Epidermal melanocyte (primary cell): ENCODE measurements around the gene CPLX3.
A peak's percentile ranks its signal among the peaks of the same experiment; 100 is the strongest.

Source experiments
- DNase-seq: peaks from one replicate; pipeline ENCODE4 v3.0.0; 2011; ENCODE audit warnings: low spot score; ENCODE audit not compliant: insufficient read length

Gene CPLX3

DNA sequence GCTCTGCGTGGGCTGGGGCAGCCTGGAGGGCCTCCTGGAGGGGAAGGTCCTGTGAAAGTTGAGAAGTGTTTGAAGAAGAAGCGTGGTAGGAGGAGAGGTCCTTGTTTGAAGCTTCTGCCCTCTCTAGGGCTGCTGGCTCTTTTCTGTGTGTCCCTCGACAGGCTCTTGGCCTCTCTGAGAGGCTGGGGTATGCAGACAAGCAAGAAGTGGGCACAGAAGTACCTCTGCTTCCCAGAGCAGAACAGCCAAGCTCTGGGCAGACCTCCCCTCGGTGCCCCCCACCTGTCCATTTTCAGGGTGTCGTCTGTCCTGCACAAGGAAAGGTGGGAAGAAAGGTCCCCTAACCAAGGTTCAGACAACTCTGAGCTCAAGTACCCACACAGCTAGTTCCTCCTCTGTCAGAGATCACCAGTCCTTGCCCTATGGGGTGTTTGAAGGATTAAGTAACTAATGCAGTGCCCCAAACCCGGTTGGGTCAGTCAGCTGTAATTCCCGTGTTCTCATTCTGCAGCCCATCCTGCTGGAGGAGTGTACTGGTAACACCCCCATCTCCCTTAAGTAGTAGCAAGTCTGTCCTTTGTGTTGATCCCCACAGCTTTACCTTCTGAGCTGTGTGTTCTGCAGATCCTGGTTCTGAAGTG, 38.3 kb upstream of the CPLX3 start:
- no peak for DNase-seq

DNA sequence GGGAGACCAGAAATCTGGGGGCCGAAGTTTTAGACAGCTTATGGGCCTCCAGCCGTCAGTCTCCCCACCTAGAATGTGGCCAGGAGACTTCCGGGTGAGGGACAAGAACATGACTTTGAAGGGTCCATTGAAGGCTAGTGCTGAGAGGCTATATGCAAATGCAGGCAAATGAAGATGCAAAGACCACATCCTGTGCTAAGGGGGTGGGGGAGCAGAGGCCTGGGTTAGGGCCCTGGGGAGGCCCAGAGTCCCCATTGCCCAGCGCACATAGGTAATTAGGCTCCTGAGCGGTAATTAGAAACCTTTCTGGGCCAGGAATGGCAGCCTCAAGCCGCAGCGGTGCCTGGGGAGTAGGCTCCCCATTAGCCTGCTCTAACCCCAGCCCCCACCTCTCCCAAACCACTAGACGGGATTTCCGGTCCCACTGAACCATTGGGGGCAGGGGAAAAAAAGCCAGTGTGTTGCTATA, 37.7 kb upstream of the CPLX3 start:
- no peak for DNase-seq

DNA sequence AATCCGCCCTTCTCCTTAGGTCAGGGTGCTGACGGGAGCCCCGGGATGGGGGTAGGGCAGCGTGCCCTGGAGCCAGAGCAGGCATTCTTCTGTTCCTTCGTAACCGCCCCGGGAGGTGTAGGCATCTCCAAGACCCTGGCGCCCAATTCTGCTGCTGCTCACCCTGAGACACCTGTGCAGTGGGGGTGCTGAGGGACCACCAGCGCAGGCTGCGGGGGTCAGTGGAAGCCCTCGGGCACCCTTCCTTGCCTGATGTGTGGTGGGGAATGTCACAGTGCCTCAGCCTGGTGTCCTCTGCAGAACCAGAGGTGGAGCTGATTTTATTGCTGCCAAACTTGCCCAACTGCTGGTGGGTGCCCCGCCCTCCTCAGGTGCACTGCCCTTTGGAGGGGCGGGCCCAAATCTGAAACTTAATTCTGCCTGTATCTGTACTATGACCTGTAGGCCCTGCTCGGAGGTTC, 37.2 kb upstream of the CPLX3 start:
- no peak for DNase-seq

DNA sequence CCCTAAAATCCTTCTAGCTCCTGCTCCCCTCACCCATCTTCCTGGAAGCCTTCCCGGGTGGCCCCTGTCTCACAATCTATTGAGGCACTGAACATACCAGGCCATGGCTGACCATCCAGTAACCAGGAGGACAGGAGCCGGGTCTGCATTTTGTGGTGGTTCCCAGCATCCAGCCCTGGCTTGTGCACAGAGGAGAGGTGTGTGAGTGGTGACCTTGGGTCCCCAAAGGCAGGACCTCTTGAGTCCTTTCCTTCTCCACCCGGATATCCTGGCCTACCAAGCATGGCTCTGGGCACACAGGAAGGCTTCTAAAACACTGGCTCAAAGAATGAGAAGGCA, 36.7 kb upstream of the CPLX3 start:
- DNase-seq, result no peak

DNA sequence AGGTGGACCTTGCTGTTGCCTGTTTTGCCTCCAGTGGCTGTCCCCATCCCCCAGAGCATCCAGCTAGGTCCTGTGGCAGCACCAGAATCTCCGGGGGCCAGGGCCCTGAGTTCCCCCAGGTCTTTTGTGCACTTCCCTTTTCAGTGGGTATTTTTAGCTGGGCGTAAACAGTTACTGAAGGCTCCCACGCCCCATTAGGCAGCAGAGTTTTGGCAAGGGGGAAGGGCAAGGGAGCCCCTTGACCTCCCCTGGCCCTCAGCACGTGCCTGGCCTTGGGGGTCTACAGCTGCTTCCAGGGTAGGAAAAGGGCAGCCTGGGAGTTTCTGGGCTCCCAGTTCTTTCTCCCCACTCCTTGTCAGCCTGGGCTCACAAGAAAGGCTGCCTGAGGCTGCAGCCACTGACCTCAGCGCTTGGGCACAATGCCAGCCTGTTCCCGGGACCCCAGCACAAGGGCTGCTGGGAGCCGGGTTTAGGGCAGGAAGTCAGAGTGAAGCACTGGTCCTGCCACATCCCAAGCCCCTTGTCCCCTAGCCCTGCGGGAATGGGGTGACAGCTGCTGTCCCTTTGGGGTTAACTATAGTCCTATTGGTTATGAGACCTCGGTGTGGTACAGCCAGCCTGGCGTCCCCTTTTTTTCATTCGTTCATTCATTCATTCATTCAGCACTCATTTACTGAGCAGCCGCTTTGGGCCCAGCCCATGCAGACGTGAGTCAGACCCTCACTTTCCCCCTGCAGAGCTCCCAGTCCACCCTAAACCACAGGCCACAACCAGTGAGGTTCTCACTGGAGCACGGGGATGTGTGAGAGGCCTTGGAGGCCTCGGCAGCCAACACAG, 36.1 kb upstream of the CPLX3 start:
- peak; percentile 79 for DNase-seq

DNA sequence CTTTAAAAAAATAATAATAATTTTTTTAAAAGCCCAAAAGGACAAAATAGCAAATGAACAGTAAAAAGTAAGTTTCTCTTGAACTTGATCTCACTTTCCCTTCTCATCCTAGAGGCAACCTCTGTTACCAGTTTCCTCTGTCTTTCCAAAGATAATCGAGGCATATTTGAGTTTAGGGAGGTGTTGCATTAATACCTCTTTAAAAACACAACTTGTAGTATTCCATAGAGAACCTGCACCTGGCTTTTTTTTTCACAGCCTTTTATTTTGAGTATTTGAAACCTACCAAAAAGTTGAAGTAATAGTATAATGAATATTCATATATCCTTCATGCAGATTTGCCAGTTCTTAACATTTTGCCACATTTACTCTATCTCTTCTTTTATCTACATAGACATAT, 35.4 kb upstream of the CPLX3 start:
- DNase-seq, result no peak

DNA sequence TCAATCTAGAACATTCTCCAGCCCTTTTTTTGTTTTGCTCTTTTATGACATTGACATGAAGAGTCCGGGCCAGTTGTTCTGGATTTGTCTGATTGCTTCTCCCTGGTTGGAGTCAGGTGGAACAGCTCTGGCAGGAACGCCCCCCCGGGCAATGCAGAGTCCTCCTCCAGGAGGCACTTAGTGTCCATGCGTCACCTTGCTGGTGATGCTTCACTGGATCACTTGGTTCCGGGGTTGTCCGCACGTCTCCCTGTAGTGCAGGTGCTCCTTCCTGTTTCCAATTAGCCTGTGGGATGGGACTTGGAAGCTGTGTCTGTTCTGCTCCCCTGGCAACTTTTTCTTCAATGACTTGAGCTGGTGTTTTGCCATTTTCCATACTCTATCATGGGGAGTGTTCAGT, 34.8 kb upstream of the CPLX3 start:
- no peak for DNase-seq

DNA sequence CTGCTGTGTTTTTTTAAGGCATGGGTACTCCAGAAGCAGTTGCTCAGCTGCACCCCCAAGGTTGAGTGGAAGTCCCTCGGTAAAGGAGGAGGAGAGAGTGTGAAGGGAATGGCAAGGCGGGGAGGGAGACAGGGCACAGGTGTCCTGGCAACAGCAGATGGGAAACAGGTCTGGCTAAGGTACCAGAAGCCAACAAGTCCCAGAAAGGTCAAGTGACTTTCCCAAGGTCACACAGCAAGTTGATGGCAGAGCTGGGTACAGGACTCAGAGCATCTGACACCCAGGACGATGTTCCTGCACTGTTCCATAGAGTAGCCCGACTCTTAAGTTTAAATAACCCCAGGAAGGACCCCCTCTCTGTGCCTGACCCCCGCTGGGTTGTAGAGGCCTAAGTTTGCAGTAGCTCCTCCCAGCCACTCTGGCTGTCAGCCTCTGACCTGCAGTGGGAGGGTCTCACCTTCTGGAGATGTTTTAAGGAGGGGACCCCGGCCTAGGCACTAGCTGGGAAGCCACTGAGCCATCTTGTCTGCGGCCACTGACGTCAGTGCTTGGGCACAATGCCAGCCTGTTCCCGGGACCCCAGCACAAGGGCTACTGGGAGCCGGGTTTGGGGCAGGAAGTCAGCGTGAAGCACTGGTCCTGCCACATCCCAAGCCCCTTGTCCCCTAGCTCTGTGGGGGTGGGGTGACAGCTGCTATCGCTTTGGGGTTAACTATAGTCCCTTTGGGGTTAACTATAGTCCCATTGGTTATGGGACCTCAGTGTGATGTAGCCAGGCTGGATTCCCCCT, 34.0 kb upstream of the CPLX3 start:
- DNase-seq, result no peak

DNA sequence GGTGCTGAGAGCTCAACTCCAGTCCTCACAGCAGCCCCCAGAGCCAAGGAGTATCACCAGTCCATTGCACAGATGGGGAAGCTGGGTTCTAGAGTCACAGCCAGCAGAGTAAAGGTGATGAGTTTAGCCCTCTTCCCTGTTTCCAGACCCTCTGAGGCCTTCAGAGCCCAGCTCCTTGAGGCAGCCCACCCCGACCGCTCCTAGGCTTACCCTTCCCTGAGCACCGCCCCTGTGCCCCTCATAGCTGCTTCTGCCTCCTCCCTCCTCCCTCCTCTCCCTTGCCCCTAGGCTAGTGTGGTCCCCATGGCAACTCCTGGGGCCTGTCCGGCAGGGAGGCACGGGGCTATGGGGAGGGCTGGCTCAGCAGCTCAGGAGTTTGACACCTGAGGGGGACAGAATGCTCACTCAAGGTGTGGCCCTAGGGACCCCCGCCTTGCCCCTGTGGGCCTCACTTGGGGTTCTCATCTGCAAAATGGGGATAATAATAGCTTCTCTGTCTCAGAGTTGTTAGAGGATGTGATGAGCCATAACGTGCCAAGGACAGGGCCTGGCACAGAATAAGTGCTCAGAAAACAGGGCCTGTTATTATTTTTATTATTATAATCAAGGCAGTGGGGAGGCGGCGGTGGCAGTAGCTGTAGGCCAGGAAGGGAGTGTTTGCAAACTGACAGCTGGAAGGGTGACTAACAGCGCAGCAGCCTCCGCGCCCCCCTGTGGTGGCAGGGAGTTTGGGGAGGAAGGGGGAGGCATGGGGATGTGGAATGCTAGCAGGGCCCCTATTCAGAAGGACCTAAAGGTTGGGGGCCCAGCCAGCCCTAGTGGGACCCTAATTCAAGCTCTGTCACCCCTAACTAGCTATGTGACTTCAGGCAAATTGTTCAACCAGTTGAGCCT, 33.0 kb upstream of the CPLX3 start:
- no peak for DNase-seq

DNA sequence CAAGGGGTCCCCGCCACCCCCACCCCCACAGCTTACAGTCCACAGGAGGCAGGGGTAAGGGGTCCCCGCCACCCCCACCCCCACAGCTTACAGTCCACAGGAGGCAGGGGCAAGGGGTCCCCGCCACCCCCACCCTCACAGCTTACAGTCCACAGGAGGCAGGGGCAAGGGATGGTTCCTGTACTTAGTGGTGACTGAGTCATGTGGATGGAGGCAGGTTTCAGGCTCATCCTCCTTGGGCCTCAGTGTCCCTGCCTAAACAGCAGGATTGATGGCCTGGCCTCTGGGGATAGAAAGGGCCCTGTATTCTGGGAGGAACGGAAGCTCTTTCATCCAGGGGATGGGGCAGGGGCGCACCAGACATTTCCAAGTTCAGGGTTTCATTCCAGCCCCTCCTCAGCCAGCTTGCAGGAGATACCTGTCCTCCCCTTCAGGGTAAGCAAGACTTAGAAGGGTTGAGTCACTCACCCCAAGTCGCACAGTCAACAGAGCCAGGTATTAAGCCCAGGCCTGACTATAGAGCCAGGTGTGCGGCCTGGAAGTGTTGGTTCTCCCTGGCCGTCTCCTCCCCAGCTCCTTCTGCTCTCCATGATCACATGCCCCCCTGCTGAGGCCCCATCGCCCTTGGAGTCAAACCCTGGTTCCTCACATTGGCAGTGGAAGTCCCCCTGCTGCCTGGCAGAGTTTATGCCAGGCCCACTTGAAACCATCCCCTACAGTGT, 32.0 kb upstream of the CPLX3 start:
- DNase-seq, result no peak

DNA sequence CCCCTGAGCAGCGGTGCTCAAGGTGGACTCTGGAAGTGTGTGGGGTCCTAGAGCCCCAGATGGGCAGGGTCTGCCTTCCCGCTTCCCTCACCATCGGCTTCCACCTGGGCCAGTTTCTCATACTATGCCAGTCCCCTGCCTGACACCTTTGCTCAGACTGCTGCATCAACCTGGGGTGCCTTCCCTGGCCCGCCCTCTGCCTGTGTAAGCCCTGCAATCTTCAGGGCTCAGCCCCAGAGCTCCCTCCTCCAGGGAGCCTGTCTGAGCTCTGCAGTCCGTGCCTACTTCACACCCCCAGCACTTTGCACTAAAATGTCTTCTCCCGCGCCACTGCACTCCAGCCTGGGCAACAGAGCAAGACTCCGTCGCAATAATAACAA, 31.5 kb upstream of the CPLX3 start:
- no peak for DNase-seq

DNA sequence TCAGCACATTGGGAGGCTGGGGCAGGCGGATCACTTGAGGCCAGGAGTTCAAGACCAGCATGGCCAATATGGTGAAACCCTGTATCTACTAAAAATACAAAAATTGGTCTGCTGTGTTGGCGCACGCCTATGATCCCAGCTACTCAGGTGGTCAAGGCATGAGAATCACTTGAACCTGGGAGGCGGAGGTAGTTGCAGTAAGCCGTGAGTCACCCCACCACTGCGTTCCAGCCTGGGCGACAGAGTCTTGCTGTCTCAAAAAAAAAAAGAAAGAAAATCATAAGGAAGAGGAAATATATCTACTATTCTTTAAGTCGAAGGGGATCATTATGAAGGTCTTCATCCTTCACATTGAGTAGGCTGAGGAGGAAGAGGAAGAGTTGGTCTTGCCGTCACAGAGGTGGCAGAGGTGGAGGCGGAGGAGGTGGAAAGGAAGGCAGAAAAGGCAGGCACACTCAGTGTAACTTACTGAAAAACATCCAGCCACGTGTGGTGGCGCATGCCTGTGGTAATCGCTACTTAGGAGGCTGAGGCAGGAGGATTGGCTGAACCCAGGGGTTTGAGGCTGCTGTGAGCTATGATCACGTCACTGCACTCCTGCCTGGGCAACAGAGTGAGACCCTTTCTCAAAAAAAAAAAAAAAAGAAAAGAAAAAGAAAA, 30.3 kb upstream of the CPLX3 start:
- no peak for DNase-seq

DNA sequence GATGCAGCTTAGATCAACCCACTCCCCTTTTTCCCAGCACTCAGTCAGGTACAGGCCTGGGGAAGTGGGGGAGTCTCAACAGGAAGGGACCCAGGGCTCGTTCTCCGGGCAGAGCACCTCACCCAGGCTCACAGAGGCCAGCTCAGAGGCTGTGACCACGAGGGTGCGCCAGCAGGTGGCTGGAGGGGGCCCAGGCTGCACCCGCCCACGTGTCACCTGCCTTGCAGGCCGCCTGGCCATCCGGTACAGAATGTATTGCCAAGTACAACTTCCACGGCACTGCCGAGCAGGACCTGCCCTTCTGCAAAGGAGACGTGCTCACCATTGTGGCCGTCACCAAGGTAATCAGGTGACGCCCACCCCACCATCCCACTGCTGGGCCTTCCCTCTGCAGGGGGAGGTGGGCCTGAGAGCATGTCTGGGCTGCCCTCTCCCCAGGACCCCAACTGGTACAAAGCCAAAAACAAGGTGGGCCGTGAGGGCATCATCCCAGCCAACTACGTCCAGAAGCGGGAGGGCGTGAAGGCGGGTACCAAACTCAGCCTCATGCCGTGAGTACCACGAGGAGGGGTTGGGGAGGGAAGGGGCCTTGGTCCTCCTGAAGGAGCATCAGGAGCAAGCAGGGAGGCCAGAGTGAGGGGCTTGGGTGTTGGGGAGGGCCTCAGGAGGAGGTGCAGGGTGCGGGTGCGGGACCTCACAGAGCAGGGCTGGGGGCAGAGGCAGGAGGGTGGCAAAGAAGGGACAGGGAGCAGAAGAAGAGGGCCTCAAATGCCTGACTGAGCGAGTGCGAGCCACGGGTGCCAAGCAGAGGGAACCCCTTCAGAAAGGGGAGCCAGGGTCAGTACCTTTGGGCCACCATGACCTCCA, 27.8 kb upstream of the CPLX3 start:
- DNase-seq, result no peak

DNA sequence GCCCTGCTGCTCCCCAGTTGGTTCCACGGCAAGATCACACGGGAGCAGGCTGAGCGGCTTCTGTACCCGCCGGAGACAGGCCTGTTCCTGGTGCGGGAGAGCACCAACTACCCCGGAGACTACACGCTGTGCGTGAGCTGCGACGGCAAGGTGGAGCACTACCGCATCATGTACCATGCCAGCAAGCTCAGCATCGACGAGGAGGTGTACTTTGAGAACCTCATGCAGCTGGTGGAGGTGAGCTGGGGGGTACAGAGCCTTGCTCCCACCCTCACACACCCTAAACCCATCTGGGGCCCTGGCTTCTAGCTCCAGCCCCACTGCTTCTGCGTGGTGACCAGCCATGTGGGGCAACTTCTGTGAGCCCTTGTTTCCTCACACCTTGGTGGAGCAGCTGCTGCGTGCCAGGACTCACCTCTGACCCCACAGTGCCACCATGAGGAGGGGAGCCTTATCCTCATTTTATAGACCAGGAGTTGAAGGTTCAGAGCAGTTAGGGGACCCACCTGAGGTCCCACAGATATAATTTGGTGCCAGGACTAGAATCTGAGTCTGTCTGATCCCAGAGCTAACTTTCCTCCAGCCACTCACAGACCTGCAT, 27.1 kb upstream of the CPLX3 start:
- DNase-seq, result no peak

DNA sequence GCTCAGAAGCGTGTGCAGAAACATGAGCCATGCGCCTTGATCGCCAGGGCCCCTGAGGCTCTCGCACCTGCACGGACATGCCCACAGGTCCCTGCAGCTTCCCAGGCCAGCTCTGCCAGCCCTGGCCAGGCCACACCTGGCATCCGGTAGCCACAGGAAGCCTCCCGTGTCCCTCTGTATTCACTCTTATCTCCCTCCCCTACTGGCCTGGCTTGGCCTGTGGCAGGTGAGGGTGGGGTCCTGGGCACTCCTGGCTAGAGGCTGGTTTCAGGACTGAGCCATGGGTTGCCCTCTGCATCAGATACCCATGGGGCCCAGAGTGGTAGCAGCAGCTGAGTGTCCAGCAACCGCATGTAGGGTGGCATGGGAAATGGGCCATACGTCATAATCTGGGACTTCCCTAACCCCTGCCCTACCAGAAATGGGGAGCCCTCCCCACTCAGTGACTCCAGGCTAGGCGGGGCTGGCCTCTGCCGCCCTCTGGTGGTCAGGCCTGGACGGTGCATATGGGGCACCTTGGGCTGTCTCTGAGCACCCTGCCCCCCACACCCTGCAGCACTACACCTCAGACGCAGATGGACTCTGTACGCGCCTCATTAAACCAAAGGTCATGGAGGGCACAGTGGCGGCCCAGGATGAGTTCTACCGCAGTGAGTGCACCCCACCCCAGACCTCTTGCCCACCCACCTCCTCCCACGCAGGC, 26.4 kb upstream of the CPLX3 start:
- peak; percentile 64 for DNase-seq

DNA sequence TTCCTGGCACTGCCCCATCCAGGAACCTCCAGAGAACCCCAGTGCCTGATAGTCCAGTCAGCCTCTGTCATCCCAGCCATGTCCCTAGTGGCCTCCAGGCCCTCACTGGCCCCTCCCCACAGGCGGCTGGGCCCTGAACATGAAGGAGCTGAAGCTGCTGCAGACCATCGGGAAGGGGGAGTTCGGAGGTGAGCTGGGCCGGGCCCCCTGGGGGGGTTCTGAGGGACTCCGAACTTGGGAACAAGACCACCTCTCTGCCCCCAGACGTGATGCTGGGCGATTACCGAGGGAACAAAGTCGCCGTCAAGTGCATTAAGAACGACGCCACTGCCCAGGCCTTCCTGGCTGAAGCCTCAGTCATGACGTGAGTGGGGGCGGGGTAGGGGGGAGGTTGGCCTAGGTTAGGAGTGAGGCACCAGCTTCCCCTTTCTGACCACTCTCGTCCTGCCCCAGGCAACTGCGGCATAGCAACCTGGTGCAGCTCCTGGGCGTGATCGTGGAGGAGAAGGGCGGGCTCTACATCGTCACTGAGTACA, 25.8 kb upstream of the CPLX3 start:
- no peak for DNase-seq

DNA sequence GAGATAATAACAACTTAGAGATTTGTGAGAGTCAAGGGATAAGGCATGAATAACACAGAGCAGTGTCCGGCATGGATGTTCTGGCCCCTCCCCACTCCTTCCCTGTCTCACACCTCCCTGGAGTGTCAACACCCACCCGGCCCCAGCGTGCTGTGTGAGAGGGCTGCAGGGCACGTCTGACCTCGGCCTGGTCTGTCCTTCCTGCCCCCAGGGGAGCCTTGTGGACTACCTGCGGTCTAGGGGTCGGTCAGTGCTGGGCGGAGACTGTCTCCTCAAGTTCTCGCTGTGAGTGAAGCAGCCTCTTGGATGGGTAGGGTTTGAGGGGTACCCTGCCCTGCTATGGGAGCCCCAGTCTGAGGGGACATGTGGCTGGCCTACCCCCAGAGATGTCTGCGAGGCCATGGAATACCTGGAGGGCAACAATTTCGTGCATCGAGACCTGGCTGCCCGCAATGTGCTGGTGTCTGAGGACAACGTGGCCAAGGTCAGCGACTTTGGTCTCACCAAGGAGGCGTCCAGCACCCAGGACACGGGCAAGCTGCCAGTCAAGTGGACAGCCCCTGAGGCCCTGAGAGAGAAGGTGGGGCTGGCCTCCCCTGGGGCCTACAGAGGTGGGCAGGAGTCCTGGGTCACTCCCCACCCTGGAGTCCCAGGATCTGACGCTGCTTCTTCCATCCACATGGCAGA, 25.0 kb upstream of the CPLX3 start:
- no peak for DNase-seq
